DOHH2 (cell line): ENCODE results near the gene OGFOD2.

ENCODE experiments used
- CTCF ChIP-seq: fragments of 200-600 bp; sonication (generic); IDR thresholded peaks from one replicate; pipeline ENCODE4 v1.5.1; 2014; ENCODE audit warnings: antibody characterized with exemption, mild to moderate bottlenecking, low read depth, low read length; ENCODE audit not compliant: poor library complexity, severe bottlenecking
- EZH2phosphoT487 ChIP-seq: fragments of 200-600 bp; sonication (generic); IDR thresholded peaks from 2 replicates; pipeline ENCODE4 v1.6.1; 2017; ENCODE audit warnings: borderline replicate concordance, mild to moderate bottlenecking, antibody characterized with exemption, low read length, moderate library complexity, mixed read lengths

- TF ChIP-seq CTCF: no peak
- no peak for TF ChIP-seq EZH2phosphoT487
Observed at GRCh38 chr12:122960193-122960569, 14.9 kb upstream of the OGFOD2 start.
